Measurements from ENCODE around the gene GABRR1.

GABRR1 gene

GRCh38 chr6:89215391-89215790, 1.8 kb downstream of the GABRR1 start:
- DNase-seq (ENCODE audit: low read depth), result no peak

GRCh38 chr6:89214197-89214596, 3.0 kb downstream of the GABRR1 start:
- DNase-seq (ENCODE audit: low read depth), result no peak

GRCh38 chr6:89212472-89212871, 4.7 kb downstream of the GABRR1 start:
- no peak for DNase-seq (ENCODE audit: low read depth)

GRCh38 chr6:89209457-89209856, 7.7 kb downstream of the GABRR1 start:
- no peak for DNase-seq (ENCODE audit: low read depth)

GRCh38 chr6:89208551-89208950, 8.6 kb downstream of the GABRR1 start:
- no peak for DNase-seq (ENCODE audit: low read depth)

GRCh38 chr6:89205819-89206218, 11.3 kb downstream of the GABRR1 start:
- no peak for DNase-seq (ENCODE audit: low read depth)

GRCh38 chr6:89204096-89204495, 13.1 kb downstream of the GABRR1 start:
- DNase-seq (ENCODE audit: low read depth), result no peak

GRCh38 chr6:89200706-89201215, 16.4 kb downstream of the GABRR1 start:
- DNase-seq (ENCODE audit: low read depth), result no peak

- DNase-seq (ENCODE audit: low read depth), result no peak
Measured at GRCh38 chr6:89199579-89199978, 17.6 kb downstream of the GABRR1 start.

- DNase-seq (ENCODE audit: low read depth), result no peak
Measured at GRCh38 chr6:89198235-89198634, 18.9 kb downstream of the GABRR1 start.

GRCh38 chr6:89197141-89197540, 20.0 kb downstream of the GABRR1 start:
- no peak for DNase-seq (ENCODE audit: low read depth)

- DNase-seq (ENCODE audit: low read depth), result no peak
Measured at GRCh38 chr6:89194559-89194958, 22.6 kb downstream of the GABRR1 start.

- DNase-seq (ENCODE audit: low read depth), result no peak
Measured at GRCh38 chr6:89190741-89191140, 26.4 kb downstream of the GABRR1 start.

- no peak for DNase-seq (ENCODE audit: low read depth)
Measured at GRCh38 chr6:89187504-89187903, 29.7 kb downstream of the GABRR1 start.

- DNase-seq (ENCODE audit: low read depth), result no peak
Measured at GRCh38 chr6:89186762-89187161, 30.4 kb downstream of the GABRR1 start.

- DNase-seq (ENCODE audit: low read depth), result no peak
Measured at GRCh38 chr6:89184344-89184743, 32.8 kb downstream of the GABRR1 start.

GRCh38 chr6:89183294-89183693, 33.9 kb downstream of the GABRR1 start:
- DNase-seq (ENCODE audit: low read depth), result no peak

- no peak for DNase-seq (ENCODE audit: low read depth)
Measured at GRCh38 chr6:89180971-89181370, 36.2 kb downstream of the GABRR1 start.

- no peak for DNase-seq (ENCODE audit: low read depth)
Measured at GRCh38 chr6:89180112-89180511, 37.0 kb downstream of the GABRR1 start.

GRCh38 chr6:89173634-89174033, 43.5 kb downstream of the GABRR1 start:
- DNase-seq (ENCODE audit: low read depth), result no peak

GRCh38 chr6:89172131-89172530, 45.0 kb downstream of the GABRR1 start:
- no peak for DNase-seq (ENCODE audit: low read depth)

- DNase-seq (ENCODE audit: low read depth), result no peak
Measured at GRCh38 chr6:89162047-89162371, 55.1 kb downstream of the GABRR1 start.

GRCh38 chr6:89161326-89162046, 55.7 kb downstream of the GABRR1 start:
- no peak for DNase-seq (ENCODE audit: low read depth)

- DNase-seq (ENCODE audit: low read depth), result no peak
Measured at GRCh38 chr6:89160331-89161092, 56.6 kb downstream of the GABRR1 start.

Measured in activated gamma-delta T cell treated with anti-CD3 and anti-CD28 coated beads, Interleukin-2, amount 50 U/mL, for 16 hours (primary cell).